ENCODE results near the gene C1orf87. TPM values are rescaled to one million over a fixed set of nuclear protein-coding genes. Genes with fewer than 3 reads are reported as not detected.

The C1orf87 gene
- total RNA-seq, 1 experiment from 2014 or later, result not detected

DNA sequence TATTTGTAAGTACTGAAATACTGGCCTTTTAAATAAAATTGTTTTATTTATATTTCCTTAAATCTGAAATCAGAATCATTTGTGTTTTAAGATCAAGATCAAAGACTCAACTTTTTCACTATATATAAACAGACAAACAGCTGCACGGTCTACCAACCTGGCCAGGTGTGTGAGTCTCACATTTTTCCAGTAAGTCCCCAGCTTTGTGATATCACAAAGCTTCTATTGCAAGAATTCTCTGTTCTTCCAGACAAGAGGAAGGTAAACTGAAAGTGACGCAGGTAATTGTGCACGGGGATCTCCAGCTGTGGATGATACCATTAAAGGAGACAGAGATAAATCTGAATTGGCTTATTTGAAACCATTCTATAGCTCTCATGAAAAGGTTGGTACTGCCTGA lies 105.8 kb downstream of the C1orf87 start:
- CTCF ChIA-PET, result interaction anchor here (0.6 kb wide), 1 partner anchor 9 kb away, joined by 3 read pairs; no protein-coding TSS in a partner anchor
- H3K36me3 Mint-ChIP-seq (ENCODE audit: insufficient read depth, unreplicated experiment), result no peaks in the 10 kb centered on the region

DNA sequence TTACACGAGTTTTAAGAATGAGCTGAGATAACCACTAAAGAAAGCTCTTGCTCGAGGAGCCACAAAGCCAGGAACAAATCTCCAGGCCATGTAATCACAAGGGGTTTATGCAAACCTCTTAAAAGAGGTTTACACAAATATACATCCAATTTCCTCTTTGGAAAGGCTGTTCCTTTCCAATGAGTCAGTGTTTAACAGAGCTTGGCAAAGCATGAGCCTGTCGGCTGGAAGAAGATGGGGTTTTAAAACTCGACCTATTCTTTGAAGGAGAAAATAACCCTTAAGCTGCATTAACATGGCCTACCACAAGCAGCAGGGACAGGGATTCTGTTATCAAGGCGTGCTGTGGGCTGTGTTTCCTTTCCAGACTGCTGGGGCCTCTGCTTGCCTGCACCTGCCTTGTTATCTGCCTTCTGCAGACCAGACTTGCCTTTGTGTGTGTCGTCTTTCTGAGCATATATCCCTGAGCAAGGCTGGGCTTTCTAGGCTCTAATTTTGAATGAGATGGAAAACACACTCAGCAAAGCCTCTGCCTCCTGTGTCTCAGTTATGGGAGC lies 106.4 kb downstream of the C1orf87 start:
- no peak overlapping the region for H3K27ac Mint-ChIP-seq (ENCODE audit: unreplicated experiment)
- intact Hi-C loops (cut with micrococcal nuclease; ENCODE audit: unreplicated experiment), result no loop called here
- DNase-seq, result no peak
- TF ChIP-seq, protein P1, sequence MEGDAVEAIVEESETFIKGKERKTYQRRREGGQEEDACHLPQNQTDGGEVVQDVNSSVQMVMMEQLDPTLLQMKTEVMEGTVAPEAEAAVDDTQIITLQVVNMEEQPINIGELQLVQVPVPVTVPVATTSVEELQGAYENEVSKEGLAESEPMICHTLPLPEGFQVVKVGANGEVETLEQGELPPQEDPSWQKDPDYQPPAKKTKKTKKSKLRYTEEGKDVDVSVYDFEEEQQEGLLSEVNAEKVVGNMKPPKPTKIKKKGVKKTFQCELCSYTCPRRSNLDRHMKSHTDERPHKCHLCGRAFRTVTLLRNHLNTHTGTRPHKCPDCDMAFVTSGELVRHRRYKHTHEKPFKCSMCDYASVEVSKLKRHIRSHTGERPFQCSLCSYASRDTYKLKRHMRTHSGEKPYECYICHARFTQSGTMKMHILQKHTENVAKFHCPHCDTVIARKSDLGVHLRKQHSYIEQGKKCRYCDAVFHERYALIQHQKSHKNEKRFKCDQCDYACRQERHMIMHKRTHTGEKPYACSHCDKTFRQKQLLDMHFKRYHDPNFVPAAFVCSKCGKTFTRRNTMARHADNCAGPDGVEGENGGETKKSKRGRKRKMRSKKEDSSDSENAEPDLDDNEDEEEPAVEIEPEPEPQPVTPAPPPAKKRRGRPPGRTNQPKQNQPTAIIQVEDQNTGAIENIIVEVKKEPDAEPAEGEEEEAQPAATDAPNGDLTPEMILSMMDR (IDR thresholded peaks at IDR 0.05; ENCODE audit: insufficient read depth in 1 of 2, low read depth in 1 of 2, low read length in 1 of 2, severe bottlenecking in 1 of 2, unreplicated experiment in 1 of 2), result no peak
- H3K36me3 ChIP-seq (ENCODE audit: control insufficient read depth, insufficient read depth, low read length), result no peaks in the 10 kb centered on the region
- H3K4me1 ChIP-seq, result no peaks in the 10 kb centered on the region
- no peaks in the 10 kb centered on the region for H3K27me3 ChIP-seq (replicated peaks; ENCODE audit: control insufficient read depth, insufficient read depth, low read length)
- CTCF ChIA-PET, result interaction anchor here (0.6 kb wide), 1 partner anchor 10 kb away, joined by 3 read pairs; no protein-coding TSS in a partner anchor
- BruUV-seq (replicated peaks), result no TSS peak
- no peaks in the 10 kb centered on the region for H3K4me1 Mint-ChIP-seq (ENCODE audit: low read depth, unreplicated experiment)
- POLR2A ChIA-PET, result no interaction called here
- H3K4me3 Mint-ChIP-seq (ENCODE audit: unreplicated experiment), result no peak overlapping the region
- H3K27me3 Mint-ChIP-seq (ENCODE audit: insufficient read depth, unreplicated experiment), result peaks cover 9% of the 10 kb centered on the region
- H3K9me3 ChIP-seq, result no peaks in the 10 kb centered on the region
- no peaks in the 10 kb centered on the region for H3K36me3 Mint-ChIP-seq (ENCODE audit: insufficient read depth, unreplicated experiment)
- no peaks in the 10 kb centered on the region for H3K9me3 Mint-ChIP-seq (ENCODE audit: unreplicated experiment)
- no peak overlapping the region for H3K4me3 ChIP-seq (ENCODE audit: low read depth, low read length)

More for the DNA sequence above, 105.8 kb downstream of the C1orf87 start:
- no peak overlapping the region for H3K4me3 Mint-ChIP-seq (ENCODE audit: unreplicated experiment)
- DNase-seq, result no peak
- intact Hi-C loops (cut with micrococcal nuclease; ENCODE audit: unreplicated experiment), result no loop called here
- no peaks in the 10 kb centered on the region for H3K9me3 ChIP-seq
- TF ChIP-seq, protein P1 (IDR thresholded peaks at IDR 0.05; ENCODE audit: insufficient read depth in 1 of 2, low read depth in 1 of 2, low read length in 1 of 2, severe bottlenecking in 1 of 2, unreplicated experiment in 1 of 2), result no peak
- no peaks in the 10 kb centered on the region for H3K4me1 Mint-ChIP-seq (ENCODE audit: low read depth, unreplicated experiment)
- no peaks in the 10 kb centered on the region for H3K36me3 ChIP-seq (ENCODE audit: control insufficient read depth, insufficient read depth, low read length)
- no peak overlapping the region for H3K4me3 ChIP-seq (ENCODE audit: low read depth, low read length)
- H3K9me3 Mint-ChIP-seq (ENCODE audit: unreplicated experiment), result no peaks in the 10 kb centered on the region
- no peaks in the 10 kb centered on the region for H3K27me3 ChIP-seq (replicated peaks; ENCODE audit: control insufficient read depth, insufficient read depth, low read length)
- no peaks in the 10 kb centered on the region for H3K4me1 ChIP-seq
- peaks cover 9% of the 10 kb centered on the region for H3K27me3 Mint-ChIP-seq (ENCODE audit: insufficient read depth, unreplicated experiment)
- BruUV-seq (replicated peaks), result no TSS peak
- H3K27ac Mint-ChIP-seq (ENCODE audit: unreplicated experiment), result no peak overlapping the region
- POLR2A ChIA-PET, result no interaction called here

DNA sequence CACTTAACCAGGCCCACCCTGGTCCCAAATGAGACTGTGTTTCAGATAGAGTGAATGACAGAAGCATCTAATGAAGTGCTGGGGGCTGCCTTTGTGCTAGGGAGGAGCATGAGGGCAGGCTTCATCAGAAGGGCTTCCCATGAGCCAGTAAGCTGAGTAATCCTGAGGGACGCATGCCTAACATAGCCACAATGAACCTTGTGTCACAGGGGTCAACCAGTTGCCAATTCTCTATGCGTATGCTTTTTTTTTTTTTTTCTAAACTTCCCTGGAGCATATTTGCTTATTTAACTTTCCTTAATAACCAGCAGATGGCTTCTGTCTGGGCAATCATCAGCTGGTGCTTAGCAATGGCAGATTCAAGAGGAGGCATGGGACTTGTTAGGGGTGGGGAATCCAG lies 121.5 kb downstream of the C1orf87 start:
- H3K27me3 ChIP-seq (replicated peaks; ENCODE audit: control insufficient read depth, insufficient read depth, low read length), result no peaks in the 10 kb centered on the region
- Mint-ChIP-seq H3K27me3 (ENCODE audit: insufficient read depth, unreplicated experiment) (peaks cover 3% of the 10 kb centered on the region), H3K36me3 (ENCODE audit: insufficient read depth, unreplicated experiment) (no peaks in the 10 kb centered on the region), H3K27ac (ENCODE audit: unreplicated experiment) (no peak overlapping the region), H3K4me3 (ENCODE audit: unreplicated experiment) (no peak overlapping the region), H3K4me1 (ENCODE audit: low read depth, unreplicated experiment) (no peaks in the 10 kb centered on the region), H3K9me3 (ENCODE audit: unreplicated experiment) (no peaks in the 10 kb centered on the region)
- intact Hi-C loops (cut with micrococcal nuclease; ENCODE audit: unreplicated experiment), result no loop called here
- no TSS peak for BruUV-seq (replicated peaks)
- no peaks in the 10 kb centered on the region for H3K36me3 ChIP-seq (ENCODE audit: control insufficient read depth, insufficient read depth, low read length)
- no peaks in the 10 kb centered on the region for H3K4me1 ChIP-seq
- H3K4me3 ChIP-seq (ENCODE audit: low read depth, low read length), result no peak overlapping the region
- TF ChIP-seq, protein P1 (IDR thresholded peaks at IDR 0.05; ENCODE audit: insufficient read depth in 1 of 2, low read depth in 1 of 2, low read length in 1 of 2, severe bottlenecking in 1 of 2, unreplicated experiment in 1 of 2), result no peak
- no peaks in the 10 kb centered on the region for H3K9me3 ChIP-seq
- CTCF ChIA-PET, result no interaction called here
- POLR2A ChIA-PET, result no interaction called here
- no peak for DNase-seq

Measured in Caco-2 (cell line).